HFFc6 (cell line): ENCODE measurements around the gene PLEKHG4. TPM values are rescaled to one million over a fixed set of nuclear protein-coding genes. Genes with fewer than 3 reads are reported as not detected.
A peak's percentile ranks its signal among the peaks of the same experiment; 100 is the strongest.

ENCODE experiments used
- DNase-seq: peaks from one replicate; pipeline ENCODE4 v3.0.0-alpha.2; 2018
- H3K27ac Mint-ChIP-seq: 2 replicates; pipeline ENCODE4 v1.8.0; 2020; ENCODE audit warnings: mild to moderate bottlenecking, mixed read lengths
- H3K27me3 Mint-ChIP-seq: 2 replicates; pipeline ENCODE4 v1.8.0; 2021; ENCODE audit warnings: mild to moderate bottlenecking, moderate library complexity, mixed read lengths; ENCODE audit not compliant: insufficient read depth
- H3K36me3 Mint-ChIP-seq: 2 replicates; pipeline ENCODE4 v1.8.0; 2021; ENCODE audit warnings: low read depth, mixed read lengths
- H3K4me1 Mint-ChIP-seq: 2 replicates; pipeline ENCODE4 v1.8.0; 2020; ENCODE audit warnings: low read depth, mixed read lengths
- H3K4me3 Mint-ChIP-seq: 2 replicates; pipeline ENCODE4 v1.8.0; 2020; ENCODE audit warnings: mild to moderate bottlenecking, moderate library complexity, mixed read lengths
- H3K9me3 Mint-ChIP-seq: 2 replicates; pipeline ENCODE4 v1.8.0; 2020; ENCODE audit warnings: mild to moderate bottlenecking, mixed read lengths
- CTCF ChIP-seq: fragments of 200-600 bp; sonication (generic); IDR thresholded peaks from 2 replicates; pipeline ENCODE4 v1.5.0; 2021; ENCODE audit warnings: antibody characterized with exemption, mild to moderate bottlenecking
- total RNA-seq, 6 experiments: library from RNA; stranded (reverse); fragmentation: NEBNext Ultra II Directional; extraction: Animal tissue kit (Norgen Biotek cat#: 25700); gene quantifications; 2 replicates in 1 of 6; 3 replicates in 5 of 6; pipeline ENCODE4 v1.2.3, GENCODE V29; 2021

Gene PLEKHG4
- total RNA-seq, 6 experiments from 2014 or later = 8.6 to 14.1 (median 13.0) TPM

DNA sequence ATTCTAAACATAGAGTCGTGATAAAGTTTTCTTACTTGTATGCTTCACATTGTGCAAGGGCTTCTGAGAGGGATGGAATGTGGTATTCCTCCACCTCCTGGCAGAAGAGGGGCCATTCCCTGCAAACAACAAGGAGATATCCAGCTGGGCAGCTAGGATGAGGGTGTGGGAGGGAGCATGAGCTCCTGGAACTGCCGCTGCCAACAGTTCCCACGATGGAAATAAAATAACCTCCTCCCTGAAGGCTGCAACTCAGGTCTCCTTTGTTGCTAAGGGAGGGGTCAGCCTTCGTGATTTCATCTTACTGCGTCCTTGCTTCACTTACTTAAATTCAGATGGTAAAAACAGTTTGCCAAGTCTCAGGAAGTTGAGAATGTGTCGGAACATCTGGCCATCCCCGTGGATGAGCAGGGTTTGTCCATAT, 15.6 kb downstream of the PLEKHG4 start:
- H3K9me3 Mint-ChIP-seq = no peaks in the 10 kb centered on the region
- peaks cover 17% of the 10 kb centered on the region for H3K27me3 Mint-ChIP-seq
- DNase-seq = no peak

GRCh38 chr16:67296420-67296819, 17.1 kb downstream of the PLEKHG4 start:
- DNase-seq = peak; percentile 63
- Mint-ChIP-seq H3K36me3 (no peaks in the 10 kb centered on the region), H3K4me1 (peaks cover 29% of the 10 kb centered on the region), H3K9me3 (no peaks in the 10 kb centered on the region), H3K4me3 (no peak overlapping the region), H3K27me3 (peaks cover 17% of the 10 kb centered on the region), H3K27ac (peak overlapping the region; percentile 1; the same call in 1 of the 2 replicates)
- TF ChIP-seq CTCF = no peak

More for the DNA sequence above, 15.6 kb downstream of the PLEKHG4 start:
- H3K4me3 Mint-ChIP-seq = no peak overlapping the region
- H3K4me1 Mint-ChIP-seq = peaks cover 36% of the 10 kb centered on the region
- H3K27ac Mint-ChIP-seq = no peak overlapping the region
- no peak; the same call in 1 of the 2 replicates for TF ChIP-seq CTCF
- no peaks in the 10 kb centered on the region for H3K36me3 Mint-ChIP-seq

- H3K36me3 Mint-ChIP-seq = no peaks in the 10 kb centered on the region
- H3K4me1 Mint-ChIP-seq = peaks cover 29% of the 10 kb centered on the region
- peaks cover 7% of the 10 kb centered on the region for H3K27me3 Mint-ChIP-seq
- H3K27ac Mint-ChIP-seq = no peak overlapping the region
- TF ChIP-seq CTCF = no peak
- no peak overlapping the region for H3K4me3 Mint-ChIP-seq
- no peak for DNase-seq
- no peaks in the 10 kb centered on the region for H3K9me3 Mint-ChIP-seq
These were observed 18.9 kb downstream of the PLEKHG4 start for GRCh38 chr16:67298277-67298676.

DNA sequence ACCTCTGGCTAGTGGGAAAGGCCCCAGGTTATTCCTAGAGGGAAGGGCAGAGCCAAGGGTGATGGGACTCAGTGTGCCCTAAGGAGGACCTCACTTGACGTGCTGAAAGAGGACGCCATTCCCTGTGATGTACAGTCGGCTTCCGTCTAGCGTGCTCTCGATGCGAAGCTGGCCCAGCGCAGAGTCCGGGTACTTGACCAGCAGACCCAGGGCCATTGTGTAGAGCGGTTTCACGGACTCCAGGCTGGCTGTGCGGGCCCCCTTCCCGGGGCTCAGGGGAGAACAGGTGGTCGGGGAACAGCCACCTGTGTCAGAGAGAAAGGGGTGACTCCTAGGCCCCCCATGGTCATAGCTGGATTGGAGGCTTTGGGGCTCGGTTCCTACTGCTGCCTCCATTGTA, 19.9 kb downstream of the PLEKHG4 start:
- H3K4me1 Mint-ChIP-seq = peaks cover 35% of the 10 kb centered on the region
- H3K9me3 Mint-ChIP-seq = no peaks in the 10 kb centered on the region
- no peak overlapping the region; the same call in 1 of the 2 replicates for H3K4me3 Mint-ChIP-seq
- TF ChIP-seq CTCF = no peak
- no peaks in the 10 kb centered on the region for H3K36me3 Mint-ChIP-seq
- H3K27ac Mint-ChIP-seq = no peak overlapping the region
- peaks cover 7% of the 10 kb centered on the region for H3K27me3 Mint-ChIP-seq
- no peak for DNase-seq

GRCh38 chr16:67301080-67301782, 21.9 kb downstream of the PLEKHG4 start:
- H3K4me3 Mint-ChIP-seq = no peak overlapping the region
- no peak for DNase-seq
- TF ChIP-seq CTCF = no peak
- H3K27ac Mint-ChIP-seq = no peak overlapping the region
- peaks cover 3% of the 10 kb centered on the region; the same call in 1 of the 2 replicates for H3K27me3 Mint-ChIP-seq
- no peaks in the 10 kb centered on the region for H3K9me3 Mint-ChIP-seq
- H3K4me1 Mint-ChIP-seq = peaks cover 32% of the 10 kb centered on the region
- no peaks in the 10 kb centered on the region for H3K36me3 Mint-ChIP-seq
